ENCODE data around the gene CHDH.

The CHDH gene

GRCh38 chr3:53773611-53774368 is 72.4 kb downstream of the CHDH start:
- TF ChIP-seq CEBPB (IDR thresholded peaks at IDR 0.05), result no peak
- no peak for TF ChIP-seq ZBTB7A (IDR thresholded peaks at IDR 0.05; ENCODE audit: low read depth)
- TF ChIP-seq NFIC (IDR thresholded peaks at IDR 0.05), result no peak
- TF ChIP-seq YY1 (IDR thresholded peaks at IDR 0.05; ENCODE audit: low read depth), result no peak
- TF ChIP-seq, protein P1, sequence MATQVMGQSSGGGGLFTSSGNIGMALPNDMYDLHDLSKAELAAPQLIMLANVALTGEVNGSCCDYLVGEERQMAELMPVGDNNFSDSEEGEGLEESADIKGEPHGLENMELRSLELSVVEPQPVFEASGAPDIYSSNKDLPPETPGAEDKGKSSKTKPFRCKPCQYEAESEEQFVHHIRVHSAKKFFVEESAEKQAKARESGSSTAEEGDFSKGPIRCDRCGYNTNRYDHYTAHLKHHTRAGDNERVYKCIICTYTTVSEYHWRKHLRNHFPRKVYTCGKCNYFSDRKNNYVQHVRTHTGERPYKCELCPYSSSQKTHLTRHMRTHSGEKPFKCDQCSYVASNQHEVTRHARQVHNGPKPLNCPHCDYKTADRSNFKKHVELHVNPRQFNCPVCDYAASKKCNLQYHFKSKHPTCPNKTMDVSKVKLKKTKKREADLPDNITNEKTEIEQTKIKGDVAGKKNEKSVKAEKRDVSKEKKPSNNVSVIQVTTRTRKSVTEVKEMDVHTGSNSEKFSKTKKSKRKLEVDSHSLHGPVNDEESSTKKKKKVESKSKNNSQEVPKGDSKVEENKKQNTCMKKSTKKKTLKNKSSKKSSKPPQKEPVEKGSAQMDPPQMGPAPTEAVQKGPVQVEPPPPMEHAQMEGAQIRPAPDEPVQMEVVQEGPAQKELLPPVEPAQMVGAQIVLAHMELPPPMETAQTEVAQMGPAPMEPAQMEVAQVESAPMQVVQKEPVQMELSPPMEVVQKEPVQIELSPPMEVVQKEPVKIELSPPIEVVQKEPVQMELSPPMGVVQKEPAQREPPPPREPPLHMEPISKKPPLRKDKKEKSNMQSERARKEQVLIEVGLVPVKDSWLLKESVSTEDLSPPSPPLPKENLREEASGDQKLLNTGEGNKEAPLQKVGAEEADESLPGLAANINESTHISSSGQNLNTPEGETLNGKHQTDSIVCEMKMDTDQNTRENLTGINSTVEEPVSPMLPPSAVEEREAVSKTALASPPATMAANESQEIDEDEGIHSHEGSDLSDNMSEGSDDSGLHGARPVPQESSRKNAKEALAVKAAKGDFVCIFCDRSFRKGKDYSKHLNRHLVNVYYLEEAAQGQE (IDR thresholded peaks at IDR 0.05; ENCODE audit: low read depth), result no peak
- TF ChIP-seq, protein P2, sequence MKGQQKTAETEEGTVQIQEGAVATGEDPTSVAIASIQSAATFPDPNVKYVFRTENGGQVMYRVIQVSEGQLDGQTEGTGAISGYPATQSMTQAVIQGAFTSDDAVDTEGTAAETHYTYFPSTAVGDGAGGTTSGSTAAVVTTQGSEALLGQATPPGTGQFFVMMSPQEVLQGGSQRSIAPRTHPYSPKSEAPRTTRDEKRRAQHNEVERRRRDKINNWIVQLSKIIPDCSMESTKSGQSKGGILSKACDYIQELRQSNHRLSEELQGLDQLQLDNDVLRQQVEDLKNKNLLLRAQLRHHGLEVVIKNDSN (IDR thresholded peaks at IDR 0.05), result no peak
- TF ChIP-seq TAF1 (IDR thresholded peaks at IDR 0.05; ENCODE audit: low read depth), result no peak
- TF ChIP-seq, protein P3, sequence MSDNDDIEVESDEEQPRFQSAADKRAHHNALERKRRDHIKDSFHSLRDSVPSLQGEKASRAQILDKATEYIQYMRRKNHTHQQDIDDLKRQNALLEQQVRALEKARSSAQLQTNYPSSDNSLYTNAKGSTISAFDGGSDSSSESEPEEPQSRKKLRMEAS (IDR thresholded peaks at IDR 0.05), result no peak
- TF ChIP-seq FOXM1 (IDR thresholded peaks at IDR 0.05; ENCODE audit: borderline replicate concordance, low read depth), result no peak
- no peak for TF ChIP-seq EP300 (IDR thresholded peaks at IDR 0.05; ENCODE audit: borderline replicate concordance)
- TF ChIP-seq CREB1 (IDR thresholded peaks at IDR 0.05; ENCODE audit: low read depth), result no peak

DNA sequence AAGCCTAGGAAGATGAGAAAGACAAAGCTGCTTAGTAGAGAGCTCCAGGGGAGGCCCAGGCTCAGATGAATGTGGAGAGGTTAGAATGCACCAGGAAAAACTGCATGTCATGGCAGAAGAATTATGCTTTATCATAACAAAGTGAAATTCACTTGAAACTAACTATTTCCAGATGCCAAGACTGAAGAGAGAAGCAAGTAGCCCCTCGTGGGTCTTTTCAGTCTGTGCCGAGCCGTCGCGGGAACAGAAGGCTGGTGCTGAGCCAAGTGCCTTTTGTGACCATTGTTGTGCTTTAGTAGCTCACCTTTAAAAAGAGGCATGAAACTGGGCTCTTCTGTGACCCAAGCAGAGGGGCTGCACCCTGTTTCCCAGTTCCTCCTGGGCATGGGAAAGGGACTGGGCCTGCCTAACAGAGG is 73.2 kb downstream of the CHDH start:
- no peak for TF ChIP-seq YY1 (IDR thresholded peaks at IDR 0.05; ENCODE audit: low read depth)
- TF ChIP-seq TCF12 (IDR thresholded peaks at IDR 0.05; ENCODE audit: low read depth), result no peak
- TF ChIP-seq, protein P3 (IDR thresholded peaks at IDR 0.05), result no peak
- TF ChIP-seq EGR1 (IDR thresholded peaks at IDR 0.05), result no peak
- TF ChIP-seq ZBTB7A (IDR thresholded peaks at IDR 0.05; ENCODE audit: low read depth), result no peak
- TF ChIP-seq, protein P2 (IDR thresholded peaks at IDR 0.05), result no peak
- TF ChIP-seq TAF1 (IDR thresholded peaks at IDR 0.05; ENCODE audit: low read depth), result no peak
- no peak for TF ChIP-seq NFIC (IDR thresholded peaks at IDR 0.05)

DNA sequence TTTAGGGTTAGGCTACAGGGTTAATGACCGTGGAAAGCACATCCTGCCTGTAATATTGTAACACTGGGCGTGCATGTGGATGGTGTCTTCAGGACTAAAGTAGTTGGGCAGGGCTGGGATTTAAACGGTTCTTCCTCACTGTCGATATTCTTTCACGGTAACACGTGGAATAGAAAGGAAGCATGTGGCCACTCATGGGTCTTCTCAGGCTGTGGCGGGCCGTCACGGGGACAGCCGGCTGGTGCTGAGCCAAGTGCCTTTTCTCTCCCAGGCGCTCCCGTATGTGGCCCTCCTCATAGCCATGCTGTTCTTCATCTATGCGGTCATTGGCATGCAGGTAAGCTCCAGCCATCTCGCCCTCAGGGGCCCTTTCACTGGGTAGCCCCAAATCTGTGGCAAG is 73.7 kb downstream of the CHDH start:
- TF ChIP-seq NFIC (IDR thresholded peaks at IDR 0.05), result no peak

DNA sequence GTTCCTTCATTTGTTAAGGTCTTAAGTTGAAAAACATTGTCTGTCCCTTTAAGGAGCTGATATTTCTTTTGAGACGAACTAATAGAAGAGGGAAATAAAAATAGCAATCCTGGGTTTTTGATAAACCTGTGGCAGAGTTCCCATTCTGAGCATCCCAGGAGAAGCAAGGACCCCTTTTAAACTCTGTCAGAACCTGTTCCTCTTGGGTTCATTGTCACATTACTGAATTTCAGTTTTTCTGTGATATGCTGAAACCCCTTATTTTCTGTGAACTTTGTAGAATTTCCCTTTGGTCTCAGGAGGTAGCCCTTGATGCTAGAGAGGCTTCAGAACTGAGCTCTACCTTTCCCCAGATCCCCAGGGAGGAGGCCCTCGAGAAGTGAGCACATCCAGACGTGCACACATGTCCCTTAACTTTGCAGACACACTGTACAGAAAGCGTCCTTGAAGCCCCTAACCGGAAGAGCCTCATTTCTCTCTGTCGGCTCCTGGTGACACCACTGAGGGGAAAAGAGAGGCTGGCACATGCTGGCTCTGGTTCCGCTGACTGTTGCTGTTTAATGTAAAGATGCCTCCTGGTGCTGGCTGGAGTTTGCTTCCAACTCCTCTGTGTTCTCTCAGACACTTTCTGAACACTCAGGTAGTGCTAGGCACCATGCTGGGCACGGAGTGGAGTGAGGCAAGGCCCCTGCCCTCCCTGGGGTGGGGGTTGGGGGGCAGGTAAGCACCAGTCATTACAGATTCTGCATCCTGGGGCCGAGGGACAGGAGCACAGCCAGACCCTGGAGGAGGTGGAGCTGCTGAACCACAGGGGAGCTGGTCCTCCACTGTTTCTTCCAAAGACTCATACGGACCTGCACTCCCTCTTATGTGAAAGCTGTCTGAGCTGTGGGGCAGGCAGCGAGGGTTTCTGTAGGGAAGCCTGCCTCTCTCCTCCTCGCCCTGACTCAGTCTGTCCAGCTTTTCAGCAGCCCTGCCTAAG is 77.5 kb downstream of the CHDH start:
- no peak for TF ChIP-seq TCF12 (IDR thresholded peaks at IDR 0.05; ENCODE audit: low read depth)
- no peak for TF ChIP-seq CEBPB (IDR thresholded peaks at IDR 0.05)
- TF ChIP-seq, protein P3 (IDR thresholded peaks at IDR 0.05), result no peak
- TF ChIP-seq TEAD4 (IDR thresholded peaks at IDR 0.05), result no peak

DNA sequence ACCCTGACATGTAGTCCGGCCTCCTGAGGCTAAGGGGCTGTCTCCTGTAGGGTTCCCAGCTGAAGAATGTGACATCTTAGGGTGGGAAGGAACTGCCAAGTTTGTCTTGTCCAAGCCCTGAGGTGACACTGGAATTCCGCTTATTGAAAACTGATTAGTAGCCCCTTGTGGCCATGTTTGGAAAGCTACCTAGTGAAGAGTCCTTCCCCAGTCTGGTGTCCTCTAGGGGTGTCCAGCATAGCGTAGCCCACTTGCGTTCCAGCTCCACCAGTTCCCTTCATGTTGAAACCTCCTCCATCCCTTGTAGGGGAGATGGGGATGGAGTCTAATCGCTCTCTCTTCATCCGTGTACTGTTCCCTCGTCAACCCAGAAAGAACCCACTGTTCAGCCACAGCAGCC is 79.5 kb downstream of the CHDH start:
- no peak for TF ChIP-seq CEBPB (IDR thresholded peaks at IDR 0.05)
- no peak for TF ChIP-seq TEAD4 (IDR thresholded peaks at IDR 0.05)

GRCh38 chr3:53765753-53766152 is 80.5 kb downstream of the CHDH start:
- TF ChIP-seq TAF1 (IDR thresholded peaks at IDR 0.05; ENCODE audit: low read depth) (no peak), RAD21 (IDR thresholded peaks at IDR 0.05; ENCODE audit: low read depth) (no peak), TCF12 (IDR thresholded peaks at IDR 0.05; ENCODE audit: low read depth) (no peak), CREB1 (IDR thresholded peaks at IDR 0.05; ENCODE audit: low read depth) (no peak), TEAD4 (IDR thresholded peaks at IDR 0.05) (no peak), NFIC (IDR thresholded peaks at IDR 0.05) (no peak), EGR1 (IDR thresholded peaks at IDR 0.05) (no peak), YY1 (IDR thresholded peaks at IDR 0.05; ENCODE audit: low read depth) (no peak), CEBPB (IDR thresholded peaks at IDR 0.05) (no peak), FOXM1 (IDR thresholded peaks at IDR 0.05; ENCODE audit: borderline replicate concordance, low read depth) (no peak), EP300 (IDR thresholded peaks at IDR 0.05; ENCODE audit: borderline replicate concordance) (no peak), ZBTB7A (IDR thresholded peaks at IDR 0.05; ENCODE audit: low read depth) (no peak)
- TF ChIP-seq, protein P1 (IDR thresholded peaks at IDR 0.05; ENCODE audit: low read depth), result no peak
- TF ChIP-seq, protein P2 (IDR thresholded peaks at IDR 0.05), result no peak
- TF ChIP-seq, protein P3 (IDR thresholded peaks at IDR 0.05), result no peak
